HepG2 (cell line): Measurements from ENCODE around the gene EIF3B. TPM values are rescaled to one million over a fixed set of nuclear protein-coding genes. Genes with fewer than 3 reads are reported as not detected.

Experiments
- ATF7 ChIP-seq, 2 experiments: fragments of 450-650 bp in 1 of 2; sonication (generic) in 1 of 2; formaldehyde crosslinking in 1 of 2; IDR thresholded peaks; 2 replicates each; pipeline versions ENCODE4 v1.4.0 to v1.6.1; 2016 to 2020; ENCODE audit warnings: antibody characterized with exemption in 1 of 2, mild to moderate bottlenecking in 1 of 2, missing genetic modification reagents in 1 of 2
- CEBPG ChIP-seq: IDR thresholded peaks from 2 replicates; pipeline ENCODE4 v1.6.1; 2016
- MIXL1 ChIP-seq: IDR thresholded peaks from 2 replicates; pipeline ENCODE4 v1.6.1; 2016
- NFIB ChIP-seq: sonication (generic); formaldehyde crosslinking; IDR thresholded peaks from 2 replicates; pipeline ENCODE4 v1.9.0; 2021; ENCODE audit warnings: missing genetic modification reagents, mild to moderate bottlenecking, borderline replicate concordance
- POGZ ChIP-seq: sonication (generic); formaldehyde crosslinking; IDR thresholded peaks from 2 replicates; pipeline ENCODE4 v1.4.0; 2020; ENCODE audit warnings: mild to moderate bottlenecking, missing genetic modification reagents
- RFX3 ChIP-seq: IDR thresholded peaks from 2 replicates; pipeline ENCODE4 v1.6.1; 2016; ENCODE audit warnings: missing biosample characterization, missing genetic modification reagents
- SNAPC2 ChIP-seq: sonication (generic); formaldehyde crosslinking; IDR thresholded peaks from 2 replicates; pipeline ENCODE4 v1.8.1; 2022; ENCODE audit warnings: mild to moderate bottlenecking, missing genetic modification reagents
- TBX3 ChIP-seq: fragments of 450-650 bp; IDR thresholded peaks from 2 replicates; pipeline ENCODE4 v1.6.1; 2017; ENCODE audit warnings: antibody characterized with exemption, mild to moderate bottlenecking, inconsistent platforms, borderline replicate concordance
- ZKSCAN8 ChIP-seq: IDR thresholded peaks from 2 replicates; pipeline ENCODE4 v1.6.1; 2016; ENCODE audit warnings: borderline replicate concordance, missing genetic modification reagents, missing compliant biosample characterization
- ZNF101 ChIP-seq: sonication (generic); formaldehyde crosslinking; IDR thresholded peaks from 2 replicates; pipeline ENCODE4 v1.4.0; 2020; ENCODE audit warnings: mild to moderate bottlenecking, low read depth, missing genetic modification reagents, borderline replicate concordance
- ZNF225 ChIP-seq: sonication (generic); formaldehyde crosslinking; IDR thresholded peaks from 2 replicates; pipeline ENCODE4 v1.4.0; 2020; ENCODE audit warnings: mild to moderate bottlenecking, missing genetic modification reagents
- ZNF34 ChIP-seq: sonication (generic); formaldehyde crosslinking; IDR thresholded peaks from 2 replicates; pipeline ENCODE4 v1.4.0; 2020; ENCODE audit warnings: mild to moderate bottlenecking, missing genetic modification reagents, borderline replicate concordance
- ZNF496 ChIP-seq: sonication (generic); formaldehyde crosslinking; IDR thresholded peaks from 2 replicates; pipeline ENCODE4 v1.8.1; 2023; ENCODE audit warnings: mild to moderate bottlenecking, moderate library complexity, missing genetic modification reagents; ENCODE audit not compliant: insufficient replicate concordance
- ZNF530 ChIP-seq: sonication (generic); formaldehyde crosslinking; IDR thresholded peaks from 2 replicates; pipeline ENCODE4 v1.5.0; 2020; ENCODE audit warnings: low read depth, mild to moderate bottlenecking, missing genetic modification reagents
- ZNF549 ChIP-seq: sonication (generic); formaldehyde crosslinking; IDR thresholded peaks from 2 replicates; pipeline ENCODE4 v1.5.0; 2020; ENCODE audit warnings: missing genetic modification reagents
- ZNF737 ChIP-seq: sonication (generic); formaldehyde crosslinking; IDR thresholded peaks from 2 replicates; pipeline ENCODE4 v1.5.0; 2020; ENCODE audit warnings: missing genetic modification reagents, mild to moderate bottlenecking, borderline replicate concordance
- ZNF772 ChIP-seq: sonication (generic); formaldehyde crosslinking; IDR thresholded peaks from 2 replicates; pipeline ENCODE4 v1.5.0; 2020; ENCODE audit warnings: mild to moderate bottlenecking, missing genetic modification reagents
- ZNF878 ChIP-seq: sonication (generic); formaldehyde crosslinking; IDR thresholded peaks from 2 replicates; pipeline ENCODE4 v1.8.1; 2023; ENCODE audit warnings: mild to moderate bottlenecking, missing genetic modification reagents, moderate library complexity
- polyA plus RNA-seq, 8 experiments: library from polyadenylated mRNA; depleted of rRNA in 3 of 8; stranded (reverse) in 7 of 8; unstranded in 1 of 8; fragments of >200 nt; fragmentation: Illumina TruSeq in 4 of 8; extraction: Trizol in 4 of 8; gene quantifications; 2 replicates each; pipeline versions ENCODE4 v1.2.1 to v1.2.3, GENCODE V29; 2011 to 2016; ENCODE audit warnings: low read depth in 4 of 8, missing spikeins in 1 of 8, mixed read lengths in 1 of 8; ENCODE audit not compliant: insufficient read depth in 1 of 8
- total RNA-seq, 5 experiments: library from RNA; depleted of rRNA; stranded (reverse); fragments of >200 nt; fragmentation: Illumina TruSeq; extraction: Trizol; gene quantifications; 2 replicates each; pipeline ENCODE4 v1.2.3, GENCODE V29; 2016; ENCODE audit warnings: low read depth in 1 of 5
- TF ChIP-seq, protein P1 (sequence below): sonication (generic); formaldehyde crosslinking; IDR thresholded peaks from 2 replicates; pipeline ENCODE4 v1.4.0; 2020; ENCODE audit warnings: missing genetic modification reagents
- TF ChIP-seq, protein P2 (sequence below): IDR thresholded peaks from 2 replicates; pipeline ENCODE4 v1.6.1; 2016; ENCODE audit warnings: missing compliant biosample characterization, missing genetic modification reagents, borderline replicate concordance
- TF ChIP-seq, protein P3 (sequence below): sonication (generic); formaldehyde crosslinking; IDR thresholded peaks from 2 replicates; pipeline ENCODE4 v1.5.0; 2020; ENCODE audit warnings: mild to moderate bottlenecking, missing genetic modification reagents, borderline replicate concordance
- TF ChIP-seq, protein P4 (sequence below): IDR thresholded peaks from 2 replicates; pipeline ENCODE4 v1.6.1; 2016; ENCODE audit warnings: low read depth, borderline replicate concordance
- TF ChIP-seq, protein P5 (sequence below): sonication (generic); formaldehyde crosslinking; IDR thresholded peaks from 2 replicates; pipeline ENCODE4 v1.9.0; 2022; ENCODE audit warnings: missing genetic modification reagents, mild to moderate bottlenecking, borderline replicate concordance

Gene EIF3B
- total and polyA plus RNA-seq, 2 of the 13 experiments (the other 11 are each of a cell fraction or from before 2014, with no cell fraction given): 92.2 to 241 TPM

DNA sequence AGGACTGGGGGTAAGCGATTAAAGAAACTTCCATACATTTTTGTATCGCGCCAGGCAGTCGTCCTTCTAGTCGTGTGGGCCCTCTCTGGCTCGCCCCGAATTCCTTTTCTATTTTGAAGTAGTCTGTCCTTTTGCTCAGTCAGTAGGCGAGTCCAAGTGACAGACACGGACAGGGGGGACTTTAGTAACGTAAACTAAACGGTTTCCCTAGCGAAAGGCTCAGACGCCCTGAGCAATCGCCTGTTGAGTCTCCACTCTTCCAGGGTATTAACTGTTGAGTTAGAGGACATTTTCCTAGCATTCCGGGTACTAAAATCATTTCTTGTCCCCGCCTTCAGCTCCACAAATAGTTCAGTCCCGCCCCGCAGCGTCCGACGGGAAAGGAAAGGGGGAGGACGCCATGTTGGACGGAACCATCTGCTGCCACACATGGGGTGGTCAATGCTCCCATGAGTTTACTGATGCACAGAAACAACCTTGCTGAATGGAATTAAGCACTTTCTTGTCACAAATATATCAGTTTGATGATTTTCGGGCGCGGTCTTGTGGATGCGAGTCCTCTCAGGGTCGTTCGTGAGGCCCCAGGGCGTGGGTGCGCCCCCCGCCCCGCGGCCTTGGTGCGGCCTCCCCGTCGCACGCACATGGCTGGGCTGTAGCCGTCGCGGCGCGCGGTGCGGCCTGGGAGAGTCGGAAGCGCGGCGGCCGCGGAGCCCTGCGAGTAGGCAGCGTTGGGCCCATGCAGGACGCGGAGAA lies at the start of gene EIF3B (continued):
- TF ChIP-seq, protein P1, sequence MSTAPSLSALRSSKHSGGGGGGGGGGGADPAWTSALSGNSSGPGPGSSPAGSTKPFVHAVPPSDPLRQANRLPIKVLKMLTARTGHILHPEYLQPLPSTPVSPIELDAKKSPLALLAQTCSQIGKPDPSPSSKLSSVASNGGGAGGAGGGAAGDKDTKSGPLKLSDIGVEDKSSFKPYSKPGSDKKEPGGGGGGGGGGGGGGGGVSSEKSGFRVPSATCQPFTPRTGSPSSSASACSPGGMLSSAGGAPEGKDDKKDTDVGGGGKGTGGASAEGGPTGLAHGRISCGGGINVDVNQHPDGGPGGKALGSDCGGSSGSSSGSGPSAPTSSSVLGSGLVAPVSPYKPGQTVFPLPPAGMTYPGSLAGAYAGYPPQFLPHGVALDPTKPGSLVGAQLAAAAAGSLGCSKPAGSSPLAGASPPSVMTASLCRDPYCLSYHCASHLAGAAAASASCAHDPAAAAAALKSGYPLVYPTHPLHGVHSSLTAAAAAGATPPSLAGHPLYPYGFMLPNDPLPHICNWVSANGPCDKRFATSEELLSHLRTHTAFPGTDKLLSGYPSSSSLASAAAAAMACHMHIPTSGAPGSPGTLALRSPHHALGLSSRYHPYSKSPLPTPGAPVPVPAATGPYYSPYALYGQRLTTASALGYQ (CRISPR knock-in tag): no peak
- TF ChIP-seq, protein P2, sequence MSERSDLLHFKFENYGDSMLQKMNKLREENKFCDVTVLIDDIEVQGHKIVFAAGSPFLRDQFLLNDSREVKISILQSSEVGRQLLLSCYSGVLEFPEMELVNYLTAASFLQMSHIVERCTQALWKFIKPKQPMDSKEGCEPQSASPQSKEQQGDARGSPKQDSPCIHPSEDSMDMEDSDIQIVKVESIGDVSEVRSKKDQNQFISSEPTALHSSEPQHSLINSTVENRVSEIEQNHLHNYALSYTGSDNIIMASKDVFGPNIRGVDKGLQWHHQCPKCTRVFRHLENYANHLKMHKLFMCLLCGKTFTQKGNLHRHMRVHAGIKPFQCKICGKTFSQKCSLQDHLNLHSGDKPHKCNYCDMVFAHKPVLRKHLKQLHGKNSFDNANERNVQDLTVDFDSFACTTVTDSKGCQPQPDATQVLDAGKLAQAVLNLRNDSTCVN: no peak; the same call in 1 of the 2 replicates
- TF ChIP-seq MIXL1 (CRISPR knock-in tag): no peak
- no peak for TF ChIP-seq POGZ (CRISPR knock-in tag)
- no peak for TF ChIP-seq ZNF530
- no peak for TF ChIP-seq ZNF878 (CRISPR knock-in tag)
- TF ChIP-seq ZNF496 (CRISPR knock-in tag): no peak
- TF ChIP-seq SNAPC2 (CRISPR knock-in tag): no peak
- 0 out of 2 replicates have a peak, but pooled peaks have one; percentile 3 for TF ChIP-seq TBX3
- TF ChIP-seq, protein P3, sequence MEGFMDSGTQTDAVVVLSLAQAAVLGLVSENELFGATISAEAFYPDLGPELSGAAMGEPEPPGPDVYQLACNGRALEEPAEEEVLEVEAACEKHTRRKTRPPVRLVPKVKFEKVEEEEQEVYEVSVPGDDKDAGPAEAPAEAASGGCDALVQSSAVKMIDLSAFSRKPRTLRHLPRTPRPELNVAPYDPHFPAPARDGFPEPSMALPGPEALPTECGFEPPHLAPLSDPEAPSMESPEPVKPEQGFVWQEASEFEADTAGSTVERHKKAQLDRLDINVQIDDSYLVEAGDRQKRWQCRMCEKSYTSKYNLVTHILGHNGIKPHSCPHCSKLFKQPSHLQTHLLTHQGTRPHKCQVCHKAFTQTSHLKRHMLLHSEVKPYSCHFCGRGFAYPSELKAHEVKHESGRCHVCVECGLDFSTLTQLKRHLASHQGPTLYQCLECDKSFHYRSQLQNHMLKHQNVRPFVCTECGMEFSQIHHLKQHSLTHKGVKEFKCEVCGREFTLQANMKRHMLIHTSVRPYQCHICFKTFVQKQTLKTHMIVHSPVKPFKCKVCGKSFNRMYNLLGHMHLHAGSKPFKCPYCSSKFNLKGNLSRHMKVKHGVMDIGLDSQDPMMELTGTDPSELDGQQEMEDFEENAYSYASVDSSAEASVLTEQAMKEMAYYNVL (CRISPR knock-in tag): no peak
- no peak for TF ChIP-seq ZNF225
- peak; percentile 69; the same call in 1 of the 2 replicates for TF ChIP-seq ZNF34 (CRISPR knock-in tag)
- TF ChIP-seq, protein P4, sequence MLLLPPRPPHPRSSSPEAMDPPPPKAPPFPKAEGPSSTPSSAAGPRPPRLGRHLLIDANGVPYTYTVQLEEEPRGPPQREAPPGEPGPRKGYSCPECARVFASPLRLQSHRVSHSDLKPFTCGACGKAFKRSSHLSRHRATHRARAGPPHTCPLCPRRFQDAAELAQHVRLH (CRISPR knock-in tag): no peak
- peak; percentile 89 for TF ChIP-seq ATF7 (IDR thresholded peaks at IDR 0.05)
- TF ChIP-seq ATF7 (CRISPR knock-in tag; IDR thresholded peaks at IDR 0.05): no peak
- TF ChIP-seq ZKSCAN8 (CRISPR knock-in tag): no peak
- TF ChIP-seq, protein P5, sequence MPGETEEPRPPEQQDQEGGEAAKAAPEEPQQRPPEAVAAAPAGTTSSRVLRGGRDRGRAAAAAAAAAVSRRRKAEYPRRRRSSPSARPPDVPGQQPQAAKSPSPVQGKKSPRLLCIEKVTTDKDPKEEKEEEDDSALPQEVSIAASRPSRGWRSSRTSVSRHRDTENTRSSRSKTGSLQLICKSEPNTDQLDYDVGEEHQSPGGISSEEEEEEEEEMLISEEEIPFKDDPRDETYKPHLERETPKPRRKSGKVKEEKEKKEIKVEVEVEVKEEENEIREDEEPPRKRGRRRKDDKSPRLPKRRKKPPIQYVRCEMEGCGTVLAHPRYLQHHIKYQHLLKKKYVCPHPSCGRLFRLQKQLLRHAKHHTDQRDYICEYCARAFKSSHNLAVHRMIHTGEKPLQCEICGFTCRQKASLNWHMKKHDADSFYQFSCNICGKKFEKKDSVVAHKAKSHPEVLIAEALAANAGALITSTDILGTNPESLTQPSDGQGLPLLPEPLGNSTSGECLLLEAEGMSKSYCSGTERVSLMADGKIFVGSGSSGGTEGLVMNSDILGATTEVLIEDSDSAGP (CRISPR knock-in tag): peak; percentile 56; the same call in 1 of the 2 replicates
- no peak; the same call in 1 of the 2 replicates for TF ChIP-seq ZNF772
- TF ChIP-seq CEBPG: no peak
- no peak for TF ChIP-seq ZNF101 (CRISPR knock-in tag)
- TF ChIP-seq ZNF549 (CRISPR knock-in tag): no peak
- no peak for TF ChIP-seq RFX3 (CRISPR knock-in tag)
- no peak; the same call in 1 of the 2 replicates for TF ChIP-seq ZNF737
- no peak for TF ChIP-seq NFIB (CRISPR knock-in tag)
